Thoracic aorta endothelial cell (primary cell): ENCODE results near the gene KCNK17. TPM values are rescaled to one million over a fixed set of nuclear protein-coding genes. Genes with fewer than 3 reads are reported as not detected.

Source experiments
- total RNA-seq: library from RNA; depleted of rRNA; stranded (reverse); fragments of >200 nt; gene quantifications from 2 replicates; pipeline ENCODE4 v1.2.3, GENCODE V29; 2012

The KCNK17 gene
- not detected in 2 replicates for total RNA-seq

GRCh38 chr6:39314273-39314795 is at the start of gene KCNK17:
TSS of gene KCNK17 (minus strand) at chr6:39314419. CDS start at chr6:39314320, 99 bp downstream.

GRCh38 chr6:39322306-39322850 is 8.2 kb upstream of the KCNK17 start, which contains the start of gene KCNK16:
TSS of gene KCNK16 (minus strand) at chr6:39322702. CDS start at chr6:39322540, 162 bp downstream.

Other genes starting within 250 kb of the KCNK17 start
- gene SAYSD1, start 199.2 kb downstream of the KCNK17 start, total RNA-seq, result 11.3 and 13.4 TPM in 2 replicates
- gene KCNK5, start 84.9 kb downstream of the KCNK17 start, total RNA-seq, result not detected in 2 replicates
- not detected in 2 replicates for gene KCNK16, start 8.3 kb upstream of the KCNK17 start, total RNA-seq